HFFc6 (cell line): ENCODE measurements around the gene TTC23L. TPM values are rescaled to one million over a fixed set of nuclear protein-coding genes. Genes with fewer than 3 reads are reported as not detected.

Experiments
- DNase-seq: peaks from one replicate; pipeline ENCODE4 v3.0.0-alpha.2; 2018
- H3K27ac Mint-ChIP-seq: 2 replicates; pipeline ENCODE4 v1.8.0; 2020; ENCODE audit warnings: mild to moderate bottlenecking, mixed read lengths
- H3K27me3 Mint-ChIP-seq: 2 replicates; pipeline ENCODE4 v1.8.0; 2021; ENCODE audit warnings: mild to moderate bottlenecking, moderate library complexity, mixed read lengths; ENCODE audit not compliant: insufficient read depth
- H3K36me3 Mint-ChIP-seq: 2 replicates; pipeline ENCODE4 v1.8.0; 2021; ENCODE audit warnings: low read depth, mixed read lengths
- H3K4me1 Mint-ChIP-seq: 2 replicates; pipeline ENCODE4 v1.8.0; 2020; ENCODE audit warnings: low read depth, mixed read lengths
- H3K4me3 Mint-ChIP-seq: 2 replicates; pipeline ENCODE4 v1.8.0; 2020; ENCODE audit warnings: mild to moderate bottlenecking, moderate library complexity, mixed read lengths
- H3K9me3 Mint-ChIP-seq: 2 replicates; pipeline ENCODE4 v1.8.0; 2020; ENCODE audit warnings: mild to moderate bottlenecking, mixed read lengths
- CTCF ChIP-seq: fragments of 200-600 bp; sonication (generic); IDR thresholded peaks from 2 replicates; pipeline ENCODE4 v1.5.0; 2021; ENCODE audit warnings: antibody characterized with exemption, mild to moderate bottlenecking
- total RNA-seq, 6 experiments: library from RNA; stranded (reverse); fragmentation: NEBNext Ultra II Directional; extraction: Animal tissue kit (Norgen Biotek cat#: 25700); gene quantifications; 2 replicates in 1 of 6; 3 replicates in 5 of 6; pipeline ENCODE4 v1.2.3, GENCODE V29; 2021

TTC23L gene
- total RNA-seq, 6 experiments from 2014 or later: not detected

DNA sequence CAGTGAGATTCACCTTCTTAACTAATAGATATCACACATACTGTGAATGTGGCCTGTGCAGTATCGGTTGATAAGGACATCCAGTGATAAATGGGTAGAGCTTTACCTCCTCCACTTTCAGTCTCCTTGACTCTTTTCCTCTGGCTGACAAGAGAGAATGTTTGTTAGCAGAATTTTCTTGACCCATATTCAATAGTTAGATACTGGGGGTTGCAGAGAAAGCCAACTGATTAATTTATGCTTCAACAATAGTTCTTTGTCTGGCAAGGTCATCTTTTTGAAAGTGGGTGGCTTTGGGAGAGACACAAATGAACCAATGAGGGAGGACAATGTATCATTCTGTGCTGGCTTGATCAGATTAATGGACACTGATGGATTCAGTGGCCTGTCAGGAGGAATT is 30.3 kb downstream of the TTC23L start:
- Mint-ChIP-seq H3K4me1 (no peaks in the 10 kb centered on the region), H3K27ac (no peak overlapping the region), H3K27me3 (peaks cover 5% of the 10 kb centered on the region), H3K4me3 (no peak overlapping the region), H3K36me3 (no peaks in the 10 kb centered on the region), H3K9me3 (no peaks in the 10 kb centered on the region)
- no peak for TF ChIP-seq CTCF
- no peak for DNase-seq

GRCh38 chr5:34870382-34870781 is 31.4 kb downstream of the TTC23L start:
- Mint-ChIP-seq H3K4me1 (no peaks in the 10 kb centered on the region), H3K27me3 (peaks cover 4% of the 10 kb centered on the region)

DNA sequence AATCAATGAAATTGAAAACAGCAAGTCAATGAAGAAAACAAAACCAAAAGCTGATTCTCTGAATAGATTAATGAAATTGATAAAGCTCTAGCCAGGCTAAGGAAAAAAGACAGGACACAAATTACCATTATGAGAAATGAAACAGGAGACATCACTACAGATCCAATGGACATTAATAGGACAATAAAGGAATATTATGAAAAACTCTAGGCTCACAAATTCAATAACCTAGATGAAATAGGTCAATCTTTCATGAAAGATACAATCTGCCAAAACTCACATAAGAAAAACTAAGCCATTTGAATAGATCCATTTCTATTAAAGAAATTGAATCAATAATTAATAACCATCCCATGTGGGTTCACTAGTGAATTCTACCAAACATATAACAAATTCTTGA is 37.3 kb downstream of the TTC23L start:
- no peak for TF ChIP-seq CTCF
- Mint-ChIP-seq H3K36me3 (no peaks in the 10 kb centered on the region; the same call in 1 of the 2 replicates), H3K27ac (no peak overlapping the region), H3K27me3 (peaks cover 4% of the 10 kb centered on the region), H3K4me1 (no peaks in the 10 kb centered on the region), H3K9me3 (peaks cover 14% of the 10 kb centered on the region), H3K4me3 (no peak overlapping the region)
- no peak for DNase-seq

More at GRCh38 chr5:34870382-34870781, 31.4 kb downstream of the TTC23L start:
- Mint-ChIP-seq H3K27ac (no peak overlapping the region), H3K36me3 (no peaks in the 10 kb centered on the region), H3K4me3 (no peak overlapping the region), H3K9me3 (no peaks in the 10 kb centered on the region)
- no peak for DNase-seq
- TF ChIP-seq CTCF: no peak

DNA sequence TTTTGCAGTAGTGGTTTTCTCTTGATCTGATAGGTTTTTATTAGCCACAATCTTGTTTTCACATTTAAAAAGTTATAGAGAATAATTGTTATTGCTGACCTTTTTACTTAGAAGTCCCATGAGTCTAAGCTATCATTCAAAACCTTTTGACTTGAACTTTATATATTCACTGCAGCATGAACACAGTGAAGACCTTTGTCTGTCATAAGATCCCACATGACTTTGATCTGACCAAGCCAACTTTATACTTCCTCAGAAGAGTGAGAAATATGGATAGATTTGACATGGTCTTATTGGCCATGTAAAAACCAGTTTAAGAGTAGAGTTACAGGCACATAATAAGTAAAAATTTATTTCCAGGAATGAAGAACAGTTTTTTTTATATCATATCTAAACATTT is 42.3 kb downstream of the TTC23L start:
- Mint-ChIP-seq H3K4me1 (no peaks in the 10 kb centered on the region), H3K9me3 (peaks cover 8% of the 10 kb centered on the region), H3K27me3 (peaks cover 2% of the 10 kb centered on the region), H3K27ac (no peak overlapping the region), H3K36me3 (no peaks in the 10 kb centered on the region; the same call in 1 of the 2 replicates), H3K4me3 (no peak overlapping the region)
- no peak for TF ChIP-seq CTCF
- no peak for DNase-seq

DNA sequence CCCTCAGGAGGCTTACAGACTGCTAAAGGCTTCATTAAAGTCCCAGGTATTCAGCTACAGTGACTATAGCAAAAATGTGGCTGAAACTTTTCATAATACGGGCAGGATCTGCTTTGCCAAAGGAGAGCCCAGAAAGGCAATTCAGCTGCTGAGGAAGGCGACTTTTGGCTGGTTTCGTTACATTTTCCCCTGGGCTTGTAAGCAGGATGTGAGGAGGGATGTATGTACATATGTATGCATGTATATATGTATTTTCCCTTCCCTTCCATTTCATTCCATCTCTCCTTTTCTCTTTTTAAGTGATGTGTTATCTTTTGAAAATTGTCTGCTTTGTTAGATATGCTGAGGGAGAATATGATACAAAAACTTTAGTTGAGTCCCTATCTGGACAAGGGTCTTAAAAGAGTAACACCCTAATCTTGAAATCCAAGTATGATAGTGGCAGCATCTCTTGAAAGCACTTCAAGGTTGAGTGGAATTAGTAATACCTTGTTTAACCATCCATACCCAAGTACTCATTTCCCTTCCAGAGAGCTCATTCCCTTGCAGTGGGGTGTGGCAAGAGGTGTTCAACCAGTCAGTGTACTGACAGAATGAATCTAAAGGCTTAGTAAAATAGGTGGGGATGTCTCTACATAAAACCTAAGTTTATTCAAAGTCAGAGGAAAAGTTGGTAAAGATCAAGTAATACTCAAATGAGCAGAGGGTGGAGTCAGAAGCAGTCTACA is 47.6 kb downstream of the TTC23L start:
- no peak for DNase-seq
- peaks cover 7% of the 10 kb centered on the region for H3K4me1 Mint-ChIP-seq
- H3K36me3 Mint-ChIP-seq: no peaks in the 10 kb centered on the region
- H3K27me3 Mint-ChIP-seq: peaks cover 2% of the 10 kb centered on the region
- H3K4me3 Mint-ChIP-seq: no peak overlapping the region
- no peaks in the 10 kb centered on the region for H3K9me3 Mint-ChIP-seq
- no peak overlapping the region for H3K27ac Mint-ChIP-seq
- no peak for TF ChIP-seq CTCF
